SK-N-SH treated with all-trans-retinoic acid at 6 μM for 48 hours (cell line): ENCODE results near the gene PTPRD.

Experiments used
- BACH2 ChIP-seq: fragments of 250-450 bp; sonication (Bioruptor Pico); IDR thresholded peaks from 2 replicates; pipeline ENCODE4 v1.9.0; 2021; ENCODE audit warnings: mild to moderate bottlenecking, borderline replicate concordance
- CSDC2 ChIP-seq: fragments of 250-450 bp; sonication (Bioruptor Pico); IDR thresholded peaks from 2 replicates; pipeline ENCODE4 v1.5.0; 2020; ENCODE audit warnings: mild to moderate bottlenecking, moderate library complexity
- RARB ChIP-seq: fragments of 250-450 bp; sonication (Bioruptor Pico); IDR thresholded peaks from 2 replicates; pipeline ENCODE4 v1.8.0; 2021; ENCODE audit warnings: mild to moderate bottlenecking, moderate library complexity

- TF ChIP-seq CSDC2 = no peak
- TF ChIP-seq BACH2 (CRISPR knock-in tag) = no peak
- TF ChIP-seq RARB (CRISPR knock-in tag) = no peak
Observed at GRCh38 chr9:8456344-8456743, 2156.5 kb downstream of the PTPRD start.
